HG02678 (cell line): ENCODE results near the gene TMEM43.
A peak's percentile ranks its signal among the peaks of the same experiment; 100 is the strongest.
"Not testable (repeated sequence)": the region's sequence is repeated elsewhere in the genome, so short reads cannot be mapped to it uniquely, and the experiment has no call there.

Experiments
- ATAC-seq: cut with Tn5 transposase; IDR thresholded peaks from one replicate; pipeline ENCODE4 v1.9.1; 2021; ENCODE audit warnings: mild to moderate bottlenecking, moderate library complexity; ENCODE audit not compliant: unreplicated experiment

Gene TMEM43

GRCh38 chr3:14124615-14125192 is at the start of gene TMEM43, which contains the start of gene CHCHD4:
TSS of gene TMEM43 (plus strand) at chr3:14125052. CDS start at chr3:14125194, 142 bp downstream.
TSS of gene CHCHD4 (minus strand) at chr3:14124870. CDS start at chr3:14124676, 194 bp downstream.
- ATAC-seq: peak; percentile 83

- ATAC-seq: not testable (repeated sequence)
Measured at GRCh38 chr3:14075233-14075632, 49.6 kb upstream of the TMEM43 start.

- ATAC-seq: no peak
Measured at GRCh38 chr3:14077310-14077709, 47.5 kb upstream of the TMEM43 start.

DNA sequence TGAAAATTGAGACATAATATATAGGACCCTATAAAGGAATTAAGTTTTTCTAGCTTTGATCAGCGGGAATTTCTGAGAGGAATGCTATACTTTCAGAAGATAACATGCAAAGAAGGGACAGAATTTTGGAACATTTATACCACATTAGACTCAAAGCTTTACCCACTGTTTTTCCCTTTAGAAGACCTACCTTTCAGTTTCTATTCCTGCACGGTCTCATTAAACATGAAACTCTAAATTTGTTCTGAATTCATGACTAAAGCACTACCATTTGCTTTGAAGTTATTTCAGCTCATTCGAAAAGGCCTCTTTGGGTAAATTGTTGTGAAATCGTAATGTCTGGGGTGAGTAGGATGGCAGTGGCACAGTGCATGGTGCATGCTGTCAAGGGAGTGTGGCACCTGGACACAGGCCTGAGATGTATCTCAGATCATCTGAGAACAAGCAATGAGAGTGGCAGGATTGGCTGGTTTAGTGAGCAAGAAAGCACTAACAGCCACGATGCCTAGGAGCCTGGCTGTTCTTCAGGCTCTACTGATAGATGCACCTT is 42.7 kb upstream of the TMEM43 start:
- ATAC-seq: no peak

DNA sequence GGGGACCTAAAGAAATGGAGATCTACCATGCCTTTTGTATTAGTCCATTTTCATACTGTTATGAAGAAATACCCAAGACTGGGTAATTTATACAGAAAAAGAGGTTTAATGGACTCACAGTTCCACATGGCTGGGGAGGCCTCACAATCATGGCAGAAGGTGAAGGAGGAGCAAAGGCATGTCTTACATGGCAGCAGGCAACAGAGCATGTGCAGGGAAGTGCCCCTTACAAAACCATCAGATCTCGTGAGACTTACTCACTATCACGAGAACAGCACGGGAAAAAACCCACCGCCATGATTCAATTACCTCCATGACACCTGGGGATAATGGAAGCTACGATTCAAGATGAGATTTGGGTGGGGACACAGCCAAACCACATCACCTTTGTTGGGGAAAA is 37.4 kb upstream of the TMEM43 start:
- not testable (repeated sequence) for ATAC-seq

GRCh38 chr3:14091959-14092358 is 32.9 kb upstream of the TMEM43 start:
- not testable (repeated sequence) for ATAC-seq

GRCh38 chr3:14092464-14092863 is 32.4 kb upstream of the TMEM43 start:
- ATAC-seq: no peak

GRCh38 chr3:14093831-14094230 is 31.0 kb upstream of the TMEM43 start:
- ATAC-seq: no peak

GRCh38 chr3:14096742-14097141 is 28.1 kb upstream of the TMEM43 start:
- no peak for ATAC-seq

GRCh38 chr3:14097616-14098391 is 27.0 kb upstream of the TMEM43 start:
- no peak for ATAC-seq

DNA sequence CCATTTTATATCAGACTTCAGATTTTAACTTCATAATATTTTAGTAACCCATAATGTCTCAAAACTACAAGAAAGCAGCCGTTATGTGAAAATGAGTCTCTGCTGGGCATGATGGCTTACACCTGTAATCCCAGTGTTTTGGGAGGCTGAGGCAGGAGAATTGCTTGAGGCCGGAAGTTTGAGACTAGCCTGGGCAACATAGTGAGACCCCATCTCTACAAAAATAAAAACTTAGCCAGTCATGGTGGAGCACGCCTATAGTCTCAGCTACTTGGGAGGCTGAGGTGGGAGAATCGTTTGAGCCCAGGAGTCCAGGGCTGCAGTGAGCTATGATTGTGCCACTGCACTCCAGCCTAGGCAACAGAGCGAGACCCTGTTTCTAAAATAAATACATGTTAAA is 15.0 kb upstream of the TMEM43 start:
- ATAC-seq: not testable (repeated sequence)

DNA sequence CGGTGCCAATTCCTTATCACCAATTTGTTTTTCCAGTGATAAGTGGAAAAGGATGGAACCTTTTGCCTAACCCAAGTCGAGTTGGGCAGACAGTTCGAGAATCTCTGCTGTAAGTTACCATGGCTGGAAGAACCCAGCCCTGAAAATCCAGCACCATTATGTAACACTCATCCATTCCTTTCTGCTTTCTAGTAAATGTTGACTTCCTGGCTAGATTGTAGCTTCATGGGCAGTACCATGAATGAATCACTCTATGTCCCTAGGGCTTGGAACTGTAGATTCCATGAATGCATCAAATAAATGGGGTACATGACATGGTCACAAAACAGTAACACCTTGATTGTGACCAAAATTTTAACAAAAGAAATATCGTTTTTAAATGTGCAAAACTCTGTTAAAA is 14.2 kb upstream of the TMEM43 start:
- ATAC-seq: no peak

DNA sequence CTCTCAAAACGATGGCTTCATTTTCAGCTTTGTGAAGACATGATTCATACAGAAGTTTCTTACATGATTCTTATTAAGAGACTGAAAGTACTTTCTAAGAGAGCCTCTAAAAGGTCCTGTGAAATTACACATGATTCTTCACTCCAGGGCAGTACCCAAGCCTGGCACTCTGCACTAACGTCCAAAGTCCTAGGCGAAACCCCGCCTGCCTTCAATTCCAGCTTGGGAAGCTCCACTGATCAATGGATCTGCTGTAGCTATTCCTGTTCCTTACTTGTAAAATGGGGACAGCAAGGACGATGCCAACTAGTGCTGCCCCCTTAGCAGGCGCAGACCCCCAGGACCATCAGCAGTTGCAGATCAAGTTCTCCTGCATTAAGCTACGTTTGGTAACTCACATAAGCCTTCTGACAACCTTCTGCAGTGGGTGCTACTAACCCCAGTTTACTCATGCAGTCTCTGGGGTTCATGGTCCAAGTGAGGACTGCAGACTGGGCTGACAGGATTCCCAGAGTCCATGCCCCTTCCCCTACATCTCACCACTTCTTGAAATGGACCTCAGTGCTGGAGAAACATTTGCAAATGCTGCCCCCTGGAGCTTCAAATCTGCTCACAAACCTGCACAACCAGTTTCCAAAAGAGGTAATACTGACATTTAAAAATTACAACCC is 10.8 kb upstream of the TMEM43 start:
- no peak for ATAC-seq

DNA sequence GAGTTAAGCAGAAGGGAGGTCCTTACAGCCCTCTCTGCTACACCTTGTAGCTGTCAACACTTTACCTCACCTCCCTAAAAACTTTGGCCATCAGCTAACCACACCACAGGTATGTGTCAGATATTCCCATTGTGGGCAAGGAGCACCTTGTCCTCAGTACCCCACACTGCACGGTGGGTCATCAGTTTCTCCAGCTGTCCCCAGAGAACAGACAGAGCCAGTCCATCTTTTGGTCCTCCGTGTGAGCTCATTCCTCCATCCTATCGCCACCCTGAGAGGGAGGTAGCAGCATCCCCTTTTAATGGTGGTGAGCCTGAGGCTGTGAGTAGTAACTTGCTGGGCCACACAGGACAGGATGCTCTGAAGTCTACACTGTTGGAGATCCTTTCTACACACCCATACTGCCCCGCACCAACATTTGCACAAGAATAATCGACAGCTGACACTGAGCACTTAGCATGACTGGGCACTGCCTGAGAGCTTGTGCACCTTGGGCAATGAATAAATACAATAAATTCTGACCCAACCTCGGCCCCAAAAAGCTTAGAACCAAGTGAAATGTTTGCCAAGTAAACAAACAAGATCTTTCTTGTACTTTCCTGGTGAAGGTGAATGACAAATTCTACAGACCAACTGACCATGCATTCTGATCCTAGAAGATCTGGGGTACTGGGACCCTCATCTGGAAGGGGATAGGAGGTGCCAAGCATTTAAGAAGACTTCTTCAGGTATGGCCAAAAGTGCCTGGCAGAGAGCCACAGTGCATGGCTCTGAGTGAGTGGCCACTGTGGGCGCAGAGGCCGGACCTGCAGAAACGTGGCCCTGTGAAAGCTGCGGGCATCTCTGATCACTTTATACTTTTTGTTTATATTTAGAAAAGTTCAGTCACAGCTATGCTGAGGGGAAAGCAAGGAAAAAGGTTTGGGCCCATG is 7.1 kb upstream of the TMEM43 start:
- ATAC-seq: no peak

GRCh38 chr3:14118400-14119381 is 6.2 kb upstream of the TMEM43 start:
- ATAC-seq: no peak

DNA sequence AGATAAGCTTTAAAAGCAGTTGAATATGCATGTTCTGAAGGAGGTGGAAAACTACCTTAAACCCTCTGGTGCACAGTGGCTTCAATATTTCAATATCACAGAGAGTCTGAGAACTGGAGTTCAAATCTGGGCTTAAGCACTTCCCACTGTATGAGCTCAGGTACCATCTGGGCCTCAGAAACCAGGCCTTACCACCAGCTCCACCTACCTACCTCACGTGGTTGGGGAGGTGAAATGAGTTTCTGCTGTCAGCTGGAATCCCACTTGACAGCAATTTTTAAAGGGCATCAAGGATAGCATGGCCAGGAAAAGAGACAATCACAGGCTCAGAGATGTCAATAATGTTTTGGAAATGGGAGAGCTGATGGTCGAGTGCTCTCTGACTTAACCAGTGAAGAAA is 5.2 kb upstream of the TMEM43 start:
- ATAC-seq: no peak

- ATAC-seq: no peak
Measured at GRCh38 chr3:14120111-14120920, 4.5 kb upstream of the TMEM43 start.

GRCh38 chr3:14120921-14121448 is 3.9 kb upstream of the TMEM43 start:
- not testable (repeated sequence) for ATAC-seq
